Measurements from ENCODE around the gene SERINC2.

DNA sequence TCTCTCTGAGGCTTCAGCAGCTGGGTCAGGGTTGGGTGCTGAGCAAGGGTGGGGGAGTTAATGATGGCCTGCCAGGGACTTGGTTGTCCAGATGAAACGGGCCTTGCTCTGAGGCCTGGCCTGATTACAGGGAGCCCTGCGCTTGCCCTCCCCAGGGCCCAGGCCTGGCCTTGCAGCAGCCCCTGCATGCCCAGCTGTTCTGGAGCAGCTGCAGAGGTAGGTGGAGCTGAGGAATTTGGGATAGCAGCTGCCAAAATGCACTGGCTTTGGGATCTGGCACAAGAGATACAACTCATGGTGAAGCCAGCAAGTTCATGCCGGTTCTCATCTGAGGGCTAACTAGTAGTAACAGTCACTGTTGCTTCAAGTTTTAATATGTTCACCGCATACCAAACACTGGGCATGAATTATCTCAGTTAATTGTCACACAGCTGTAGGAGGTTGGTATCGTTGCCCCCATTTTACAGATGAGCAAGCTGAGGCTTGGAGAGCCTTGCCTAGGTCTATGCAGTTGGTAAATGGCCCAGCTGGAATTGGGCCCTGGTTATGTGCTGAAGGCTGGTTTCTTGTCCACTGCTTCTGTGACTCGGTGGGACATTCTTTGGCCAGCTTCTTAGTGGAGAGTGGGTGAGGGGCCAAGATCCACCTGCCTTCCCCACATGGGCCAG is 7.3 kb upstream of the SERINC2 start:
- TF ChIP-seq, protein P1, sequence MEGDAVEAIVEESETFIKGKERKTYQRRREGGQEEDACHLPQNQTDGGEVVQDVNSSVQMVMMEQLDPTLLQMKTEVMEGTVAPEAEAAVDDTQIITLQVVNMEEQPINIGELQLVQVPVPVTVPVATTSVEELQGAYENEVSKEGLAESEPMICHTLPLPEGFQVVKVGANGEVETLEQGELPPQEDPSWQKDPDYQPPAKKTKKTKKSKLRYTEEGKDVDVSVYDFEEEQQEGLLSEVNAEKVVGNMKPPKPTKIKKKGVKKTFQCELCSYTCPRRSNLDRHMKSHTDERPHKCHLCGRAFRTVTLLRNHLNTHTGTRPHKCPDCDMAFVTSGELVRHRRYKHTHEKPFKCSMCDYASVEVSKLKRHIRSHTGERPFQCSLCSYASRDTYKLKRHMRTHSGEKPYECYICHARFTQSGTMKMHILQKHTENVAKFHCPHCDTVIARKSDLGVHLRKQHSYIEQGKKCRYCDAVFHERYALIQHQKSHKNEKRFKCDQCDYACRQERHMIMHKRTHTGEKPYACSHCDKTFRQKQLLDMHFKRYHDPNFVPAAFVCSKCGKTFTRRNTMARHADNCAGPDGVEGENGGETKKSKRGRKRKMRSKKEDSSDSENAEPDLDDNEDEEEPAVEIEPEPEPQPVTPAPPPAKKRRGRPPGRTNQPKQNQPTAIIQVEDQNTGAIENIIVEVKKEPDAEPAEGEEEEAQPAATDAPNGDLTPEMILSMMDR (IDR thresholded peaks at IDR 0.05; ENCODE audit: low read length): no peak
- TF ChIP-seq EZH2 (optimal IDR thresholded peaks at IDR 0.05; ENCODE audit: low read depth, low read length): no peak
